HG03571 (cell line): ENCODE results near the gene MLPH.

ENCODE experiments used
- ATAC-seq: cut with Tn5 transposase; IDR thresholded peaks from one replicate; pipeline ENCODE4 v1.9.1; 2021; ENCODE audit not compliant: unreplicated experiment

Gene MLPH

GRCh38 chr2:237478979-237479378, 8.1 kb upstream of the MLPH start:
- ATAC-seq, result no peak

- ATAC-seq, result no peak
Measured at GRCh38 chr2:237479747-237480146, 7.3 kb upstream of the MLPH start.

- ATAC-seq, result no peak
Measured at GRCh38 chr2:237480556-237480955, 6.5 kb upstream of the MLPH start.

GRCh38 chr2:237480988-237481525, 6.0 kb upstream of the MLPH start:
- ATAC-seq, result no peak

GRCh38 chr2:237482485-237482884, 4.6 kb upstream of the MLPH start:
- no peak for ATAC-seq

- no peak for ATAC-seq
Measured at GRCh38 chr2:237483018-237483731, 3.9 kb upstream of the MLPH start.

GRCh38 chr2:237485304-237485703, 1.7 kb upstream of the MLPH start:
- ATAC-seq, result no peak

- ATAC-seq, result no peak
Measured at GRCh38 chr2:237485844-237486243, 1.2 kb upstream of the MLPH start.

GRCh38 chr2:237486334-237486818, 675 bp upstream of the MLPH start:
- ATAC-seq, result no peak

- no peak for ATAC-seq
Measured at GRCh38 chr2:237487496-237487895, 445 bp downstream of the MLPH start.

- ATAC-seq, result no peak
Measured at GRCh38 chr2:237488295-237488694, 1.2 kb downstream of the MLPH start.

GRCh38 chr2:237488901-237489860, 2.1 kb downstream of the MLPH start:
- no peak for ATAC-seq

GRCh38 chr2:237490009-237490711, 3.1 kb downstream of the MLPH start:
- no peak for ATAC-seq

- ATAC-seq, result no peak
Measured at GRCh38 chr2:237490795-237491194, 3.7 kb downstream of the MLPH start.

GRCh38 chr2:237491515-237492118, 4.6 kb downstream of the MLPH start:
- no peak for ATAC-seq

- ATAC-seq, result no peak
Measured at GRCh38 chr2:237492137-237492890, 5.3 kb downstream of the MLPH start.

- no peak for ATAC-seq
Measured at GRCh38 chr2:237494066-237494465, 7.0 kb downstream of the MLPH start.

- ATAC-seq, result no peak
Measured at GRCh38 chr2:237495521-237496117, 8.6 kb downstream of the MLPH start.

GRCh38 chr2:237496428-237496827, 9.4 kb downstream of the MLPH start:
- no peak for ATAC-seq
